GM12874 (cell line): Measurements from ENCODE around the gene OVAAL.

Source experiments
- CTCF ChIP-seq: IDR thresholded peaks from 2 replicates; pipeline ENCODE4 v1.5.1; 2011; ENCODE audit warnings: low read depth, mild to moderate bottlenecking, control low read depth, low read length, moderate library complexity; ENCODE audit not compliant: insufficient read depth

The OVAAL gene

GRCh38 chr1:180603223-180603849 is 44.6 kb downstream of the OVAAL start:
- TF ChIP-seq CTCF, result no peak

- no peak for TF ChIP-seq CTCF
Measured at GRCh38 chr1:180603850-180604226, 45.1 kb downstream of the OVAAL start.

GRCh38 chr1:180606155-180606554 is 47.4 kb downstream of the OVAAL start:
- no peak for TF ChIP-seq CTCF

GRCh38 chr1:180609643-180610555 is 51.1 kb downstream of the OVAAL start:
- no peak for TF ChIP-seq CTCF

GRCh38 chr1:180610556-180611015 is 51.8 kb downstream of the OVAAL start:
- TF ChIP-seq CTCF, result no peak

GRCh38 chr1:180611016-180611930 is 52.5 kb downstream of the OVAAL start:
- TF ChIP-seq CTCF, result no peak

GRCh38 chr1:180612632-180613031 is 53.9 kb downstream of the OVAAL start:
- no peak for TF ChIP-seq CTCF
